ENCODE measurements around the gene FCF1. TPM values are rescaled to one million over a fixed set of nuclear protein-coding genes. Genes with fewer than 3 reads are reported as not detected.

Gene FCF1
- total and polyA plus RNA-seq, 2 of the 13 experiments (the other 11 are each of a cell fraction or from before 2014, with no cell fraction given) = 31.0 to 44.4 TPM

GRCh38 chr14:74733221-74733620, 20.3 kb downstream of the FCF1 start:
- in situ Hi-C loops (cut with HindIII; ENCODE audit: extremely low pct_ligation_motif_present, low pct_unique_long_range_greater_than_20kb) = no loop called here
- Histone ChIP-seq H3K4me1 (ENCODE audit: insufficient read depth, low read length) (no peaks in the 10 kb centered on the region), H3K79me2 (ENCODE audit: insufficient read depth, low read length) (no peaks in the 10 kb centered on the region), H3K36me3 (replicated peaks in 1 of 2; ENCODE audit: control insufficient read depth in 1 of 2, insufficient read depth in 2 of 2, low read length in 2 of 2) (peaks cover 3 to 25% of the 10 kb centered on the region in 2 experiments), H3K4me3 (replicated peaks in 1 of 3; ENCODE audit: insufficient read depth in 1 of 3, low read depth in 2 of 3, low read length in 3 of 3) (no peak overlapping the region), H3K9me3 (ENCODE audit: low read length) (no peaks in the 10 kb centered on the region), H3K4me2 (ENCODE audit: low read depth, low read length) (no peak overlapping the region), H3K9ac (ENCODE audit: insufficient read depth, low read depth, low read length) (no peak overlapping the region), H2AFZ (ENCODE audit: low read length) (no peak overlapping the region), H3K27ac (ENCODE audit: extremely low read length, insufficient read depth, low read length) (no peak overlapping the region), H4K20me1 (ENCODE audit: insufficient read depth, low read length) (no peaks in the 10 kb centered on the region), H3K27me3 (ENCODE audit: control insufficient read depth in 1 of 2, insufficient read depth in 2 of 2, low read length in 2 of 2) (no peaks in the 10 kb centered on the region)
- CTCF ChIA-PET (ENCODE audit: low intra/inter-chr PET ratio, low total read pairs) = no interaction called here
- no TSS peak for BruUV-seq (replicated peaks)
- POLR2A ChIA-PET = no interaction called here
- no peak for FAIRE-seq
- intact Hi-C loops (cut with micrococcal nuclease; ENCODE audit: unreplicated experiment) = no loop called here
- ATAC-seq = no peak
- TF ChIP-seq MEIS1 (CRISPR knock-in tag; IDR thresholded peaks at IDR 0.05; ENCODE audit: borderline replicate concordance) (no peak), FOXC1 (CRISPR knock-in tag; IDR thresholded peaks at IDR 0.05; ENCODE audit: borderline replicate concordance) (no peak), DR1 (CRISPR knock-in tag; IDR thresholded peaks at IDR 0.05) (no peak)
- WGBS (ENCODE audit: low lambda C conversion rate) = 92% methylated on average over 3 of the region's 3 CpGs
- no peak for DNase-seq (ENCODE audit: low spot score)

- CTCF ChIA-PET (ENCODE audit: low intra/inter-chr PET ratio, low total read pairs) = no interaction called here
- H2AFZ ChIP-seq (ENCODE audit: low read length) = no peak overlapping the region
- H3K27ac ChIP-seq (ENCODE audit: extremely low read length, insufficient read depth, low read length) = no peak overlapping the region
Measured at GRCh38 chr14:74735125-74735524, 22.2 kb downstream of the FCF1 start.

More at GRCh38 chr14:74735125-74735524, 22.2 kb downstream of the FCF1 start:
- no peaks in the 10 kb centered on the region for H3K79me2 ChIP-seq (ENCODE audit: insufficient read depth, low read length)
- H3K36me3 ChIP-seq (replicated peaks in 1 of 2; ENCODE audit: control insufficient read depth in 1 of 2, insufficient read depth in 2 of 2, low read length in 2 of 2) = peaks cover 3 to 25% of the 10 kb centered on the region in 2 experiments
- FAIRE-seq (no peak), ATAC-seq (no peak), DNase-seq (ENCODE audit: low spot score) (no peak)
- intact Hi-C loops (cut with micrococcal nuclease; ENCODE audit: unreplicated experiment) (no loop called here), in situ Hi-C loops (cut with HindIII; ENCODE audit: extremely low pct_ligation_motif_present, low pct_unique_long_range_greater_than_20kb) (no loop called here)
- H4K20me1 ChIP-seq (ENCODE audit: insufficient read depth, low read length) = no peaks in the 10 kb centered on the region
- no peak overlapping the region for H3K4me3 ChIP-seq (replicated peaks in 1 of 3; ENCODE audit: insufficient read depth in 1 of 3, low read depth in 2 of 3, low read length in 3 of 3)
- H3K9me3 ChIP-seq (ENCODE audit: low read length) = no peaks in the 10 kb centered on the region
- H3K4me1 ChIP-seq (ENCODE audit: insufficient read depth, low read length) = no peaks in the 10 kb centered on the region
- TSS peak; percentile 41 for BruUV-seq (replicated peaks)
- no peaks in the 10 kb centered on the region for H3K27me3 ChIP-seq (ENCODE audit: control insufficient read depth in 1 of 2, insufficient read depth in 2 of 2, low read length in 2 of 2)
- no peak overlapping the region for H3K4me2 ChIP-seq (ENCODE audit: low read depth, low read length)
- H3K9ac ChIP-seq (ENCODE audit: insufficient read depth, low read depth, low read length) = no peak overlapping the region
- TF ChIP-seq ZNF414 (CRISPR knock-in tag; IDR thresholded peaks at IDR 0.05) (no peak), CREM (IDR thresholded peaks at IDR 0.05) (no peak), CREM (CRISPR knock-in tag; IDR thresholded peaks at IDR 0.05) (no peak), ZFP90 (CRISPR knock-in tag; IDR thresholded peaks at IDR 0.05; ENCODE audit: borderline replicate concordance) (no peak), ZNF274 (CRISPR knock-in tag; IDR thresholded peaks at IDR 0.05) (no peak), RBM22 (optimal IDR thresholded peaks at IDR 0.05; ENCODE audit: low read length) (no peak)
- 97% methylated on average over 4 of the region's 4 CpGs for WGBS (ENCODE audit: low lambda C conversion rate)
- POLR2A ChIA-PET = no interaction called here
